GM15510 (cell line): ENCODE measurements around the gene SKAP1.

Experiments
- POLR2A ChIP-seq: IDR thresholded peaks from 3 replicates; pipeline ENCODE4 v1.6.1; 2011; ENCODE audit warnings: borderline replicate concordance; ENCODE audit not compliant: insufficient read length; ENCODE audit errors: extremely low read depth

Gene SKAP1

GRCh38 chr17:48363161-48363560, 66.9 kb downstream of the SKAP1 start:
- TF ChIP-seq POLR2A, result no peak

- TF ChIP-seq POLR2A, result no peak
These were observed 72.0 kb downstream of the SKAP1 start for GRCh38 chr17:48357779-48358602.

- TF ChIP-seq POLR2A, result no peak
These were observed 73.1 kb downstream of the SKAP1 start for GRCh38 chr17:48356866-48357265.

GRCh38 chr17:48352630-48353029, 77.4 kb downstream of the SKAP1 start:
- TF ChIP-seq POLR2A, result no peak

GRCh38 chr17:48351911-48352332, 78.1 kb downstream of the SKAP1 start:
- no peak for TF ChIP-seq POLR2A

GRCh38 chr17:48348352-48348751, 81.7 kb downstream of the SKAP1 start:
- TF ChIP-seq POLR2A, result no peak

GRCh38 chr17:48347177-48347576, 82.8 kb downstream of the SKAP1 start:
- no peak for TF ChIP-seq POLR2A

- no peak for TF ChIP-seq POLR2A
These were observed 85.8 kb downstream of the SKAP1 start for GRCh38 chr17:48344251-48344650.

- TF ChIP-seq POLR2A, result no peak
These were observed 89.1 kb downstream of the SKAP1 start for GRCh38 chr17:48340916-48341315.

- no peak for TF ChIP-seq POLR2A
These were observed 91.3 kb downstream of the SKAP1 start for GRCh38 chr17:48338720-48339119.

- TF ChIP-seq POLR2A, result no peak
These were observed 93.0 kb downstream of the SKAP1 start for GRCh38 chr17:48336986-48337385.

GRCh38 chr17:48335858-48336500, 94.0 kb downstream of the SKAP1 start:
- no peak for TF ChIP-seq POLR2A

GRCh38 chr17:48335146-48335784, 94.7 kb downstream of the SKAP1 start:
- TF ChIP-seq POLR2A, result no peak

- no peak for TF ChIP-seq POLR2A
These were observed 96.9 kb downstream of the SKAP1 start for GRCh38 chr17:48333034-48333530.

GRCh38 chr17:48330887-48331286, 99.1 kb downstream of the SKAP1 start:
- no peak for TF ChIP-seq POLR2A
